HG03460 (cell line): ENCODE measurements around the gene SLC25A41.

ENCODE experiments used
- ATAC-seq: cut with Tn5 transposase; IDR thresholded peaks from one replicate; pipeline ENCODE4 v1.9.1; 2021; ENCODE audit not compliant: unreplicated experiment

SLC25A41 gene

GRCh38 chr19:6376512-6377190 lies 56.9 kb downstream of the SLC25A41 start:
- ATAC-seq = no peak
